Fibroblast of villous mesenchyme (primary cell): ENCODE measurements around the gene SMIM35. TPM values are rescaled to one million over a fixed set of nuclear protein-coding genes. Genes with fewer than 3 reads are reported as not detected.

ENCODE experiments used
- DNase-seq: peaks from one replicate; pipeline ENCODE4 v3.0.0-alpha.2; 2010; ENCODE audit warnings: low read depth
- H3K4me3 ChIP-seq: 2 replicates; pipeline ENCODE4 v1.5.1; 2011; ENCODE audit warnings: low read depth, mild to moderate bottlenecking, low read length
- total RNA-seq: library from RNA; depleted of rRNA; stranded (reverse); fragments of >200 nt; gene quantifications from 2 replicates; pipeline ENCODE4 v1.2.3, GENCODE V29; 2012
- TF ChIP-seq, protein P1 (sequence below): IDR thresholded peaks from 2 replicates; pipeline ENCODE4 v1.5.1; 2012; ENCODE audit warnings: low read depth, mild to moderate bottlenecking, low read length; ENCODE audit not compliant: insufficient read depth

The SMIM35 gene
- total RNA-seq, 1 donor = not detected

DNA sequence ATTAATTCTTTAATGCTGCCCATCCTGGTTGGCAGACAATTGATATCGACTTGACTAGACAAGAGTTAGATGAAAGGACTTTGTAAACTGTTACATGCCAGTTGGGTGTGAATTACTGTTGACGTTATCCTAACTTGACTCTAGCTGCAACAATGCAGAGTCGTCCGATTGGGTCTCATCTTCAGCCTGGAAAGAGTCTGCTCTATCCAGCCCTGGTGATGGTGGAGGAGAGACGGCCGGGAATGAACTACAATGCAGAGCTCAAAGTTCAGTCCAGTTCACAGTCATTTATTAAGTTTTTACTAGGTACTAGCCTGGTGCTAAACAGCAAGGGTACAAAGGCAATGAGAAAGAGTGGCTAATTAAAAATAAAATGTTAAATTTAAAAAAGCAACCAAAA, 4.9 kb upstream of the SMIM35 start:
- no peak for DNase-seq
- no peak overlapping the region for H3K4me3 ChIP-seq
- TF ChIP-seq, protein P1, sequence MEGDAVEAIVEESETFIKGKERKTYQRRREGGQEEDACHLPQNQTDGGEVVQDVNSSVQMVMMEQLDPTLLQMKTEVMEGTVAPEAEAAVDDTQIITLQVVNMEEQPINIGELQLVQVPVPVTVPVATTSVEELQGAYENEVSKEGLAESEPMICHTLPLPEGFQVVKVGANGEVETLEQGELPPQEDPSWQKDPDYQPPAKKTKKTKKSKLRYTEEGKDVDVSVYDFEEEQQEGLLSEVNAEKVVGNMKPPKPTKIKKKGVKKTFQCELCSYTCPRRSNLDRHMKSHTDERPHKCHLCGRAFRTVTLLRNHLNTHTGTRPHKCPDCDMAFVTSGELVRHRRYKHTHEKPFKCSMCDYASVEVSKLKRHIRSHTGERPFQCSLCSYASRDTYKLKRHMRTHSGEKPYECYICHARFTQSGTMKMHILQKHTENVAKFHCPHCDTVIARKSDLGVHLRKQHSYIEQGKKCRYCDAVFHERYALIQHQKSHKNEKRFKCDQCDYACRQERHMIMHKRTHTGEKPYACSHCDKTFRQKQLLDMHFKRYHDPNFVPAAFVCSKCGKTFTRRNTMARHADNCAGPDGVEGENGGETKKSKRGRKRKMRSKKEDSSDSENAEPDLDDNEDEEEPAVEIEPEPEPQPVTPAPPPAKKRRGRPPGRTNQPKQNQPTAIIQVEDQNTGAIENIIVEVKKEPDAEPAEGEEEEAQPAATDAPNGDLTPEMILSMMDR = no peak

DNA sequence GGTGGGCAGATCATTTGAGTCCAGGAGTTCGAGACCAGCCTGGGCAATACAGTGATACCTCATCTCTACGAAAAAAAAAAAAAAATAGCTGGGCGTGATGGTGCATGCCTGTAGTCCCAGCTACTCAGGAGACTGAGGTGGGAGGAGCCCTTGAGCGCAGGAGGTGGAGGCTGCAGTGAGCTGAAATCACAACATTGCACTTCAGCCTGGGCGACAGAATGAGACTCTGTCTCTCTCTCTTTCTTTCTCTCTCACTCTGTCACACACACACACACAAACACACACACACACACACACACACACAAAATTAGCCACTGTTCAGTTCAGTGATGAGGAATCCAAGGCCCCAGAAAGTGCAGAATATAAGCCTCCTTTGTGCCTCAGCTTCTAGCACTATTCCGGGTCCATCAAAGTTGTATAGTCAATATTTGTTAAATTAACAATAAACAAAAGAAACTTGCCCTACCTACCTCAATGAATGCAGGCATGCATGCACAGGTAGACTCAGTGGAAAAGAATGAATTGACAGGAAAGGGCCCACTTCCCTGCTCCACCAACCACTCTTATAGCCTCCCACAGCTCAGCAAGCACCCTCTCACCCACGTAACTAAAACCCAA, 3.9 kb upstream of the SMIM35 start:
- DNase-seq = no peak
- TF ChIP-seq, protein P1 = no peak
- no peak overlapping the region for H3K4me3 ChIP-seq

DNA sequence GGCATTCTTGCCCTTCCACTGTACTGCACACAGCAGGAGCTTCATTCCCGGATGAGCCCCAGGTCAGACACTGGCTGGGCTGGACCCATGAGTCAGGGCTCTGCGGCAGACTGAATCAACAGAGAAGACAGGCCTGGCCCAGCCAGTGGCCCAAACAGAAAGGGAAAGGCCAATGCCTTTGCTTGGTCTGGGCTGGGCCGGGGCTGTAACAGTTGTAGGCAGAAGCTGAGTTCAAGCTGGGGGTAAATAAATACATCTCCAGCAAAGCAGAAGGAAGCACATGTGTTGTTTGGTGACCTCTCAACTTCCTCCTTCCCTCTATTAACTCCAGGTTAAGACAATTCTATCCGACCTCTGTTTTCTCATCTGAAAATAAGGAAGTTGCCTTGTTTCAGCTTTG, 1.8 kb upstream of the SMIM35 start:
- H3K4me3 ChIP-seq = no peak overlapping the region
- DNase-seq = no peak
- TF ChIP-seq, protein P1 = no peak

DNA sequence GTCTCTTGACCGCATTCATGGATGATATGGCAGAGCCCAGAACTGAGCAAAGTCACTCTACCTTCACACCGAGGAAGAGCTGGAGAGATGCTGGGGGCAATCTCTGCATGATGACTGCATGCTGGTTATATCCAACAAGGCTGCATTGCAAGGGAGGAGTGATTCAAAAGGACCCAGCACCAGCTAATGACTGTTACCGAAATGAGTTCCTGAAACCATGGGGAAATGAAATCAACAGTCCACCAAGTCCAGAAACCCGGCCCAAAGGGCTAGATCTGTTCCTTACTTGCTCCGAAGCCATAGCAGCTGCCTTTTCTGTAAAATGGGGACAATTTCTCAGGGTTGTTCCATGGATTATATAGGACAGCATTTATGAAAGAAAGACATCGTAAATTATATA, 1.2 kb upstream of the SMIM35 start:
- no peak for DNase-seq
- TF ChIP-seq, protein P1 = no peak
- H3K4me3 ChIP-seq = no peak overlapping the region

DNA sequence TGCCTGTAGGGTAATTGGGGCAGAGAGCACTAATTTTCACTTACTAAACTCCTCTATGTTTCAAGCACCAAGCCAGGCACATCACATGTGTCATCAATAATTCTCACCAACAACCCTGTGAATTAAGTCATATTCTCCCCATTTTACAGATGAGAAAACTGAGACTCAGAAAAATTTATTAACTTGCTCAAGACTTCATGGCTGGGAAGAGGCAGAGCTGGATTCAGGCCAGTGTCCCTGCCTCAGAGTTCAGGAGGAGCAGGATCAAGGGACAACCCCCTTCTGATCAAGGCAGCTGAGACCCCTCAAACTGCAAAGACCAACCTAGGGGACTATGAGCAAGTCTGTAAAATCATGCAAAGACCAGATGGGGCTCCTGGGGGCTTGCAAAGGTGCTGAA, 2.1 kb downstream of the SMIM35 start:
- no peak for DNase-seq
- TF ChIP-seq, protein P1 = no peak
- H3K4me3 ChIP-seq = no peak overlapping the region

DNA sequence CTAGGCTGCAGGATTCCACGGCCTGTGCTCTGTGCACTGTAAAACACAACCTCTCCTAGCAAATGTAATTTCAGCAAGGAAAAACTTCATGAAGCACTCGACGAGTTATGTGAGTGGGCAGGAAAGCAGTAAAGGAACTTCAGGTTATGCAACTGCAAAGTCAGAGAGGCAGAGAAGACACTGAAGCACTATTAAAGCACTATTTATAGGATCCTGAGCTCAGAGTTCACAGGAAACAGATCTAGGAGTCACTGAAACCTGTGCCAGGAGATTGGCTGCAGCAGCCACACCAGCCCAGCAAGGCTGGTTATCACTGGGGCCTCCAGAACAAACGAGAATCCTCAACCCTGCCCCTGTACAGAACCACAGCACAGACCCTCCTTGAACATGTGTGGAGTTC, 2.5 kb downstream of the SMIM35 start:
- TF ChIP-seq, protein P1 = no peak
- peak; percentile 16 for DNase-seq
- H3K4me3 ChIP-seq = no peak overlapping the region
